A172 (cell line): Measurements from ENCODE around the gene LPIN2. TPM values are rescaled to one million over a fixed set of nuclear protein-coding genes. Genes with fewer than 3 reads are reported as not detected.
A peak's percentile ranks its signal among the peaks of the same experiment; 100 is the strongest.
"Not testable (repeated sequence)": the region's sequence is repeated elsewhere in the genome, so short reads cannot be mapped to it uniquely, and the experiment has no call there.

Experiments used
- DNase-seq: peaks from one replicate; pipeline ENCODE4 v3.0.0-alpha.2; 2015; ENCODE audit warnings: low spot score
- total RNA-seq: library from RNA; depleted of rRNA; stranded (reverse); fragments of >200 nt; shearing (Covaris generic); gene quantifications from 2 replicates; pipeline ENCODE4 v1.2.3, GENCODE V29; 2014

Gene LPIN2
- total RNA-seq, 1 experiment from 2014 or later = 26.1 TPM

GRCh38 chr18:3010086-3010485 is 2.9 kb downstream of the LPIN2 start:
- DNase-seq = no peak

GRCh38 chr18:3008541-3008940 is 4.4 kb downstream of the LPIN2 start:
- peak; percentile 85 for DNase-seq

- no peak for DNase-seq
Observed at GRCh38 chr18:3007491-3007890, 5.5 kb downstream of the LPIN2 start.

- DNase-seq = no peak
Observed at GRCh38 chr18:3005462-3005861, 7.5 kb downstream of the LPIN2 start.

- not testable (repeated sequence) for DNase-seq
Observed at GRCh38 chr18:3003766-3004165, 9.2 kb downstream of the LPIN2 start.

- no peak for DNase-seq
Observed at GRCh38 chr18:3002732-3003131, 10.2 kb downstream of the LPIN2 start.

GRCh38 chr18:2998644-2999043 is 14.3 kb downstream of the LPIN2 start:
- no peak for DNase-seq

- no peak for DNase-seq
Observed at GRCh38 chr18:2997846-2998564, 14.9 kb downstream of the LPIN2 start.

GRCh38 chr18:2997429-2997828 is 15.5 kb downstream of the LPIN2 start:
- no peak for DNase-seq

GRCh38 chr18:2994603-2995432 is 18.1 kb downstream of the LPIN2 start:
- no peak for DNase-seq

GRCh38 chr18:2994020-2994589 is 18.8 kb downstream of the LPIN2 start:
- DNase-seq = no peak

GRCh38 chr18:2992995-2993877 is 19.7 kb downstream of the LPIN2 start:
- DNase-seq = no peak

GRCh38 chr18:2990956-2991640 is 21.8 kb downstream of the LPIN2 start:
- DNase-seq = no peak

GRCh38 chr18:2987876-2988790 is 24.8 kb downstream of the LPIN2 start:
- no peak for DNase-seq

- no peak for DNase-seq
Observed at GRCh38 chr18:2986150-2986865, 26.6 kb downstream of the LPIN2 start.

- DNase-seq = peak; percentile 41
Observed at GRCh38 chr18:2985628-2986027, 27.3 kb downstream of the LPIN2 start.

GRCh38 chr18:2984703-2985261 is 28.2 kb downstream of the LPIN2 start:
- no peak for DNase-seq

- no peak for DNase-seq
Observed at GRCh38 chr18:2984091-2984490, 28.9 kb downstream of the LPIN2 start.

GRCh38 chr18:2983296-2983695 is 29.6 kb downstream of the LPIN2 start:
- no peak for DNase-seq
